Activated CD4-positive, CD25-positive, alpha-beta regulatory T cell treated with anti-CD3 and anti-CD28 coated beads, Interleukin-2, amount 50 U/mL, for 72 hours (primary cell): ENCODE results near the gene PRDM12.

ENCODE experiments used
- DNase-seq: peaks from one replicate; pipeline ENCODE4 v3.0.0; 2021

PRDM12 gene

GRCh38 chr9:130732136-130732535, 67.7 kb downstream of the PRDM12 start:
- no peak for DNase-seq
